Measurements from ENCODE around the gene DNAH8. TPM values are rescaled to one million over a fixed set of nuclear protein-coding genes. Genes with fewer than 3 reads are reported as not detected.
"Not testable (repeated sequence)": the region's sequence is repeated elsewhere in the genome, so short reads cannot be mapped to it uniquely, and the experiment has no call there.

Gene DNAH8
- total and polyA plus RNA-seq, 2 donors from 2014 or later, result 0.50 TPM; not detected in 1

DNA sequence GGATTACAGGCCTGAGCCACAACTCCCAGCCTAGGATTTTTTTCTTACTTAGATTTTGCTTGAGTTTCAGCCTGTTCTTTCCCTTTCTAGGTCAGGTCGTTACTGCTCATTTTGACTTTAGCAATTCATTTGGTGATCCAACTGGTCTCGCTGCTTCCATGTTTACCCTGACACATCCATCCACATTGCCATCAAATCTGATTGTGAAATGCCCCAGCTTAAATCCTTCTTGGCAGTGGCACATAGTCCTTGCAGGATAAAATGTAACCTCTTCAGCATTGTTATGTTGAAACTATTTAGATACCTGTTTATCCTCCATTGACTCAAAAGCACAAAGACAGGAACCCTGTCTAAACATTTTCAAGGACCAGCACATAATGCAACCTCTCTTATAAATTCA is 77.2 kb downstream of the DNAH8 start:
- TF ChIP-seq CTCF (IDR thresholded peaks at IDR 0.05; ENCODE audit: borderline replicate concordance, extremely low read depth, insufficient read depth), result no peak
- no peak for DNase-seq
- no peak overlapping the region for H3K4me3 ChIP-seq (ENCODE audit: low read length in 3 of 3)
- FAIRE-seq, result no peak
- no peaks in the 10 kb centered on the region for H3K36me3 ChIP-seq (ENCODE audit: control insufficient read depth in 2 of 3, insufficient read depth in 3 of 3, low read length in 3 of 3)
- H3K27me3 ChIP-seq (ENCODE audit: control insufficient read depth, insufficient read depth, low read length), result no peaks in the 10 kb centered on the region
- no peaks in the 10 kb centered on the region for H3K4me1 ChIP-seq (ENCODE audit: control insufficient read depth in 2 of 3, insufficient read depth in 2 of 3, low read depth in 1 of 3, low read length in 3 of 3)
- H3K9ac ChIP-seq (ENCODE audit: low read length in 3 of 3), result no peak overlapping the region
- intact Hi-C loops (cut with DNase I), result no loop called here
- no peaks in the 10 kb centered on the region for H3K9me3 ChIP-seq (ENCODE audit: control insufficient read depth in 2 of 3, insufficient read depth in 1 of 3, low read length in 3 of 3)
- no peak overlapping the region for H3K27ac ChIP-seq (ENCODE audit: low read depth in 2 of 2, low read length in 2 of 2)

DNA sequence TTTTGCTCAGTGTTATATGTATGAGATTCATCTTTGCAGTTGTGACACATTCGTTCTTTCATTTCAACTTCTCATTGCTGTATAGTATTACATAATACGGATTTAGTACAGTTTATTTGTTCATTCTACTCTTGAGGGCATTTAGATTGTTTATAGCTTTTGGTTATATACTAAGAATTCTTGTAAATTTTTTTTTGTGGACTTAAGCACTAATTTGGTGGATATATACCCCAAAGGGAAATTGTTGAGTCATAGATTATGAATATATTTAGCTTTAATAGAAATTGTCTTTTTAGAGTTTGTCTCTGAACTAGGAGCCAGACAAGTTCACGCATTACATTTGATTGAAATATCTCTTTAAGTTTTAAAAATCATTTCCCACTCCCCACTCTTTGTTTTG is 79.6 kb downstream of the DNAH8 start:
- Histone ChIP-seq H3K27me3 (ENCODE audit: control insufficient read depth, insufficient read depth, low read length) (no peaks in the 10 kb centered on the region), H3K27ac (ENCODE audit: low read depth in 2 of 2, low read length in 2 of 2) (no peak overlapping the region), H3K9me3 (ENCODE audit: control insufficient read depth in 2 of 3, insufficient read depth in 1 of 3, low read length in 3 of 3) (no peaks in the 10 kb centered on the region), H3K4me1 (ENCODE audit: control insufficient read depth in 2 of 3, insufficient read depth in 2 of 3, low read depth in 1 of 3, low read length in 3 of 3) (no peaks in the 10 kb centered on the region), H3K4me3 (ENCODE audit: low read length in 3 of 3) (no peak overlapping the region), H3K36me3 (ENCODE audit: control insufficient read depth in 2 of 3, insufficient read depth in 3 of 3, low read length in 3 of 3) (no peaks in the 10 kb centered on the region), H3K9ac (ENCODE audit: low read length in 3 of 3) (no peak overlapping the region)
- intact Hi-C loops (cut with DNase I), result no loop called here
- no peak for TF ChIP-seq CTCF (IDR thresholded peaks at IDR 0.05; ENCODE audit: borderline replicate concordance, extremely low read depth, insufficient read depth)
- no peak for DNase-seq
- no peak for FAIRE-seq

DNA sequence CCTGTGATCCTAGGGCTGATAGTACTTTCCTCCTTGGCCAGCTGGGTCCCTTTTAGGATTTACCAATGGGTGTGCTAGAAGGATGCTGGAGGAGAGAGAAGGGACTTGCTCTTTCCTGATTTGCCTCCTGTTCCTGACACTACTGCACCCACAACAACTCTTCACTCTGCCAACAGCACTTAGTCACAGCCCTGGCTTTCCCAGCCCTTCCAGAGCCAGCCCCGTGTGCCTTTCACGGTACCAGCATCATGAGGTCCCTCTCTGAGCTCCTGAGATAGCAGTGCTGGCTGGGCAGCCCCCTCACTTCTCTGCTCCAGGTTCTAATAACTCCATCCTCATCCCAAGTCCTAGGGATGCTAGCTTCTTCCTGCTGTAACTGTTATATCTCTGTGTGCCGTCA is 80.9 kb downstream of the DNAH8 start:
- Histone ChIP-seq H3K27ac (ENCODE audit: low read depth in 2 of 2, low read length in 2 of 2) (no peak overlapping the region), H3K4me3 (ENCODE audit: low read length in 3 of 3) (no peak overlapping the region), H3K4me1 (ENCODE audit: control insufficient read depth in 2 of 3, insufficient read depth in 2 of 3, low read depth in 1 of 3, low read length in 3 of 3) (no peaks in the 10 kb centered on the region), H3K36me3 (ENCODE audit: control insufficient read depth in 2 of 3, insufficient read depth in 3 of 3, low read length in 3 of 3) (no peaks in the 10 kb centered on the region), H3K27me3 (ENCODE audit: control insufficient read depth, insufficient read depth, low read length) (no peaks in the 10 kb centered on the region), H3K9ac (ENCODE audit: low read length in 3 of 3) (no peak overlapping the region), H3K9me3 (ENCODE audit: control insufficient read depth in 2 of 3, insufficient read depth in 1 of 3, low read length in 3 of 3) (no peaks in the 10 kb centered on the region)
- no peak for FAIRE-seq
- no peak for DNase-seq
- no peak for TF ChIP-seq CTCF (IDR thresholded peaks at IDR 0.05; ENCODE audit: borderline replicate concordance, extremely low read depth, insufficient read depth)
- intact Hi-C loops (cut with DNase I), result no loop called here

DNA sequence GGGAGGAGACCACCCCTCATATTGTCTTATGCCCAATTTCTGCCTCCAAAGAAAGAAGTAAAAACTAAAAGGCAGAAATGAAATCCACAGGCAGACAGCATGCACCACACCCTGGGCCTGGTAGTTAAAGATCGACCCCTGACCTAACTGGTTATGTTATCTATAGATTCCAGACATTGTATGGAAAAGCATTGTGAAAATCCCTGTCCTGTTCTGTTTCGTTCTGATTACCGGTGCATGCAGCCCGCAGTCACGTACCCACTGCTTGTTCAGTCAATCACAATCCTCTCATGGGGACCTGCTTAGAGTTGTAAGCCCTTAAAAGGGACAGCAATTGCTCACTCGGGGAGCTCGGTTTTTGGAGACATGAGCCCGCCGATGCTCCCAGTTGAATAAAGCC is 81.3 kb downstream of the DNAH8 start:
- H3K4me3 ChIP-seq (ENCODE audit: low read length in 3 of 3); H3K9me3 ChIP-seq (ENCODE audit: control insufficient read depth in 2 of 3, insufficient read depth in 1 of 3, low read length in 3 of 3); H3K4me1 ChIP-seq (ENCODE audit: control insufficient read depth in 2 of 3, insufficient read depth in 2 of 3, low read depth in 1 of 3, low read length in 3 of 3); H3K36me3 ChIP-seq (ENCODE audit: control insufficient read depth in 2 of 3, insufficient read depth in 3 of 3, low read length in 3 of 3); intact Hi-C loops (cut with DNase I); H3K9ac ChIP-seq (ENCODE audit: low read length in 3 of 3); H3K27ac ChIP-seq (ENCODE audit: low read depth in 2 of 2, low read length in 2 of 2); H3K27me3 ChIP-seq (ENCODE audit: control insufficient read depth, insufficient read depth, low read length); FAIRE-seq; DNase-seq: not testable (repeated sequence)

Measured in kidney (tissue), 14 donors.